Neural crest cell (in vitro differentiated cells): ENCODE data around the gene RNF19B. TPM values are rescaled to one million over a fixed set of nuclear protein-coding genes. Genes with fewer than 3 reads are reported as not detected.

Experiments used
- DNase-seq: peaks from one replicate; pipeline ENCODE4 v3.0.0; 2021; ENCODE audit warnings: low read depth, mixed read lengths, low spot score
- H3K27ac Mint-ChIP-seq: one replicate; pipeline ENCODE4 v1.8.0; 2021; ENCODE audit warnings: mild to moderate bottlenecking, mixed read lengths; ENCODE audit not compliant: unreplicated experiment
- H3K27me3 Mint-ChIP-seq: 2 replicates; pipeline ENCODE4 v1.8.0; 2021; ENCODE audit warnings: low read depth, mild to moderate bottlenecking, mixed read lengths
- H3K36me3 Mint-ChIP-seq: 2 replicates; pipeline ENCODE4 v1.8.0; 2021; ENCODE audit warnings: low read depth, mild to moderate bottlenecking, mixed read lengths
- H3K4me1 Mint-ChIP-seq: 2 replicates; pipeline ENCODE4 v1.8.0; 2021; ENCODE audit warnings: mixed read lengths
- H3K4me3 Mint-ChIP-seq: one replicate; pipeline ENCODE4 v1.8.0; 2021; ENCODE audit warnings: mild to moderate bottlenecking, mixed read lengths
- H3K9me3 Mint-ChIP-seq: 2 replicates; pipeline ENCODE4 v1.8.0; 2021; ENCODE audit warnings: mixed read lengths
- total RNA-seq: library from RNA; stranded (reverse); gene quantifications from 2 replicates; pipeline ENCODE4 v1.2.1, GENCODE V29; 2021
- TF ChIP-seq, protein P1 (sequence below): fragments of 200-600 bp; sonication (generic); conservative IDR thresholded peaks from 2 replicates; pipeline ENCODE4 v1.5.0; 2021; ENCODE audit warnings: antibody characterized with exemption, mild to moderate bottlenecking

RNF19B gene
- total RNA-seq, 1 donor from 2014 or later: 14.9 TPM

DNA sequence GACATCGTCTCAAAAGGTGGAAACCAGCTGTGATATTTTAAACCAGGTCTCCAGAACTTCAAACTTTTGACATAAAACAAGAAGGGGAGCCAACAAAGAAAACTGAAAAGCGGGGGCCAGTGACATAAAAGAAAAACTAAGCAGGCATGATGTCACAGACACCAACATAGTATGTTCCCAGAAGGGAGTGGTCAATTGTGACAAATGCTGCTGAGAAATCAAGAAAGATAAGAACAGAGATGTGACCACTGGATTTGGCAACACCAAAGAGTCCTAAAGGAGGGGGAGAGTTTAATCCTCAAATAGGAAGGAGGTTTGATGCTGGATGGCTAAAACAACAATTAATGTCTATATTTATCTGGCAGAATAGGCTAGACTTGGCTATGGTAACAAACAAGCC lies 2.3 kb upstream of the RNF19B start:
- TF ChIP-seq, protein P1, sequence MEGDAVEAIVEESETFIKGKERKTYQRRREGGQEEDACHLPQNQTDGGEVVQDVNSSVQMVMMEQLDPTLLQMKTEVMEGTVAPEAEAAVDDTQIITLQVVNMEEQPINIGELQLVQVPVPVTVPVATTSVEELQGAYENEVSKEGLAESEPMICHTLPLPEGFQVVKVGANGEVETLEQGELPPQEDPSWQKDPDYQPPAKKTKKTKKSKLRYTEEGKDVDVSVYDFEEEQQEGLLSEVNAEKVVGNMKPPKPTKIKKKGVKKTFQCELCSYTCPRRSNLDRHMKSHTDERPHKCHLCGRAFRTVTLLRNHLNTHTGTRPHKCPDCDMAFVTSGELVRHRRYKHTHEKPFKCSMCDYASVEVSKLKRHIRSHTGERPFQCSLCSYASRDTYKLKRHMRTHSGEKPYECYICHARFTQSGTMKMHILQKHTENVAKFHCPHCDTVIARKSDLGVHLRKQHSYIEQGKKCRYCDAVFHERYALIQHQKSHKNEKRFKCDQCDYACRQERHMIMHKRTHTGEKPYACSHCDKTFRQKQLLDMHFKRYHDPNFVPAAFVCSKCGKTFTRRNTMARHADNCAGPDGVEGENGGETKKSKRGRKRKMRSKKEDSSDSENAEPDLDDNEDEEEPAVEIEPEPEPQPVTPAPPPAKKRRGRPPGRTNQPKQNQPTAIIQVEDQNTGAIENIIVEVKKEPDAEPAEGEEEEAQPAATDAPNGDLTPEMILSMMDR: no peak
- peaks cover 21% of the 10 kb centered on the region for H3K4me1 Mint-ChIP-seq
- H3K27ac Mint-ChIP-seq: no peak overlapping the region
- H3K27me3 Mint-ChIP-seq: peaks cover 50% of the 10 kb centered on the region
- no peaks in the 10 kb centered on the region for H3K36me3 Mint-ChIP-seq
- H3K9me3 Mint-ChIP-seq: no peaks in the 10 kb centered on the region
- H3K4me3 Mint-ChIP-seq: peak overlapping the region; percentile 63
- no peak for DNase-seq

DNA sequence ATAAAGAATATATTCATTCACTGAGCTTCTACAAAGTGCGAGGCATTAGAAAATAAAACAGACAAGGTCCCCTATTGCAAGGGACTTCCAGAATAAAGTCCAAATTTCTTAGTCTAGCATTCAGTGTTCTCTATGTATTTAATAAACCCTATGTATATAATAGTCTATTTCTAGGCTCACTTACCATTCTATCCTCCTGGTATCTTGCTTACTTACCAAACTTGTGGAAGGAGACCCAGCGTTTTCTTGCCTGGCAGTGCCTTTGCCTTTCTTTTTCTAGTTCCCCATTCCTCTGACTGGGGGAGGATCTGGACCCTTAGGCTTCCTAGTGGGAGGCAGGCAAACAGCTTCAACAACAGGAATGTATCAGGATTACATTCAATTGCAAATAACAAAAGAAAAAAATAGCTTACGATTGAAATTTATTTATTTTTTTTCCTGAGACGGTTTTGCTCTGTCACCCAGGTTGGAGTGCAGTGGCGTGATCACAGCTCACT lies 690 bp upstream of the RNF19B start:
- Mint-ChIP-seq H3K27me3 (peaks cover 37% of the 10 kb centered on the region), H3K4me3 (peak overlapping the region; percentile 91), H3K27ac (no peak overlapping the region), H3K9me3 (no peaks in the 10 kb centered on the region), H3K4me1 (peaks cover 28% of the 10 kb centered on the region), H3K36me3 (no peaks in the 10 kb centered on the region)
- TF ChIP-seq, protein P1: no peak
- no peak for DNase-seq

DNA sequence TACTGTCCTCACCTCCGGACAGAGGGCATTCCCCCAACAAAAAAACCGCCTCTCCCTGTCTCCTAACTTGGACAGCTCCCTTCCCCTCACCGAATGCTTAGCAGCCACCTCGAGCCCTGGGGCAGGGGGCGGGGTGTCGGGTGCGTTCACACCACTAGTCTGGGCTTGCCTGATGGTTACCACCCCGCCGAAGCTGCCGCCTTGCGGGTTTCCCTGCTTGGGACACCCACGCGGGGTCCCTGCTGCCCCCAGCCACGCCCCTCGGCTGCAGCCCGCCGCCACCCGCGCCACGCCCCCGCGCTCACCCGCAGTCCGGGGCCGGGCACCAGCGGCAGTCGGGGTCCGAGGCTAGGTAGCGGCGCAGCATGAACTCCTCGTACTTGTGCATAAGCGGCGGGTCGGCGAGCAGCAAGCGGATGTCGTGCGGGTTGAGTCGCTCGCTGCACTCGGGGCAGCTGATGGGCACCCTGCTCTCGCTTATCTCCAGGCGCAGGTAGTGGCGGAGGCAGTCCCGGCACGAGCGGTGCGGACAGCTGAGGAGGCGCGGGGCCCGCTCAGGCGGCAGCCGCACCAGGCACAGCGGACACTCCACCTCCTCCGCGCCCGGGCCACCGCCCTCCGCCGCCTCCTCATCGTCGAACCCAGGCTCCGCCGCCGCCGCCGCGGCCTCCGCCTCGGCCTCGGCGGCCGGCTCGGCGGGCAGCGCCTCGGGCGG lies 706 bp downstream of the RNF19B start:
- no peak overlapping the region for H3K27ac Mint-ChIP-seq
- H3K9me3 Mint-ChIP-seq: no peaks in the 10 kb centered on the region
- peaks cover 35% of the 10 kb centered on the region for H3K4me1 Mint-ChIP-seq
- H3K4me3 Mint-ChIP-seq: peak overlapping the region; percentile 80
- H3K36me3 Mint-ChIP-seq: no peaks in the 10 kb centered on the region
- H3K27me3 Mint-ChIP-seq: peaks cover 27% of the 10 kb centered on the region
- TF ChIP-seq, protein P1: no peak
- peak; percentile 46 for DNase-seq

DNA sequence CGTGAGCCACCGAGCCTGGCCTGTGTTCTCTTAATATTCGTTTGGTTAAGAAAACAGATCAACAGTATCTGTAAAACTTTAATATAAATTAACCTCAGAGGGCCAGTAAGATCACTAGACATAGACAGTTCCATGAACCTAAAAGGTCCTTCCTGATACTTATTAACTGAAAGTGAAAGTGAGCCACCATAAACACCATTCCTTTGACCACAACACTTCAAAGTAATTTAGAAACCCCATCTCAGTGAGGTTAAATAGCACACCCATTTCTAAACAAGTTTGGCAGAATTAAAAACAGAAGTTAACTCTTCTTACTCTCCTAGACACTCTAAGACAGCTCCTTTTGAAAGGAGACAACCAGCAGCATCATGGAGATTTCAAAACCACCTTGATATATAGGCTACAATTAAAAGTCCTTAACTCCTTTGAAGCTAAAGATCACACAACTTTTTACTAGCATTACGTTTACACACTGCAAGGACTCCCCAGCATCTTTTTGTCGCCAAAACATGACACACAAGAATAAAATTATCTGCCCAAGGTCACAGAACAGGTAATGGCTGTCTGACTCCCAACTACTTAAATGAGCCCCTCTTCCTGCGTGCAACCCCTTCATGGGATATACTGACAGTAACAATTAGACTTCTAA lies 2.2 kb downstream of the RNF19B start:
- Mint-ChIP-seq H3K36me3 (no peaks in the 10 kb centered on the region), H3K4me3 (peak overlapping the region; percentile 80), H3K9me3 (no peaks in the 10 kb centered on the region), H3K4me1 (peaks cover 35% of the 10 kb centered on the region), H3K27ac (no peak overlapping the region), H3K27me3 (peaks cover 13% of the 10 kb centered on the region)
- TF ChIP-seq, protein P1: no peak
- DNase-seq: no peak

DNA sequence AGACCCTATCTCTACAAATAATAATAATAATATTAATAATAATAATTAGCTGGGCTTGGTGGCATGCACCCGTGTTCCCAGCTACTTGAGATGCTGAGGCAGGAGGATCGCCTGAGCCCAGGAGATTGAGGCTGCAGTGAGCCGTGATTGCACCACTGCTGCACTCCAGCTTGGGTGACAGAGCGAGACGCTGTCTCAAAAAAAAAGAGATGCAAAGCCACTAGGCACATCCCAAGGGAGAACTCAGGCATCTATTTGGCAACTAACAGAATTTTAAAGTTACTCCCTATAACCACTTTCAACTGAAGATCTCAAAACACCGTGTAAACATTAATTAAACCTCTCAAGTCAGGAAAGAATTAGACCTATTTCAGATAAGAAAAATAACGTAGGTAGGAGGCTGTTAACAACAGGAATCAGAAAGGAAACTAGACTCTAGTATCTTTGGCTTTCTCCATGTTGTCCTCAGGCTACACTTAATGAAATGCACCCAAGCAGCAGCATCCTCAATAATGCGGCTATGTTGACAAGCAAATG lies 3.7 kb downstream of the RNF19B start:
- Mint-ChIP-seq H3K27me3 (peaks cover 2% of the 10 kb centered on the region), H3K4me1 (peaks cover 35% of the 10 kb centered on the region), H3K9me3 (no peaks in the 10 kb centered on the region), H3K4me3 (peak overlapping the region; percentile 65), H3K36me3 (no peaks in the 10 kb centered on the region), H3K27ac (no peak overlapping the region)
- DNase-seq: no peak
- TF ChIP-seq, protein P1: no peak
